T1000 (cell line): ENCODE data around the gene RASSF3.
A peak's percentile ranks its signal among the peaks of the same experiment; 100 is the strongest.
"Not testable (repeated sequence)": the region's sequence is repeated elsewhere in the genome, so short reads cannot be mapped to it uniquely, and the experiment has no call there.

Source experiments
- DNase-seq: peaks from one replicate; lab custom pipeline; 2025; ENCODE audit warnings: mixed read lengths; lab: John Stamatoyannopoulos, UW

RASSF3 gene

DNA sequence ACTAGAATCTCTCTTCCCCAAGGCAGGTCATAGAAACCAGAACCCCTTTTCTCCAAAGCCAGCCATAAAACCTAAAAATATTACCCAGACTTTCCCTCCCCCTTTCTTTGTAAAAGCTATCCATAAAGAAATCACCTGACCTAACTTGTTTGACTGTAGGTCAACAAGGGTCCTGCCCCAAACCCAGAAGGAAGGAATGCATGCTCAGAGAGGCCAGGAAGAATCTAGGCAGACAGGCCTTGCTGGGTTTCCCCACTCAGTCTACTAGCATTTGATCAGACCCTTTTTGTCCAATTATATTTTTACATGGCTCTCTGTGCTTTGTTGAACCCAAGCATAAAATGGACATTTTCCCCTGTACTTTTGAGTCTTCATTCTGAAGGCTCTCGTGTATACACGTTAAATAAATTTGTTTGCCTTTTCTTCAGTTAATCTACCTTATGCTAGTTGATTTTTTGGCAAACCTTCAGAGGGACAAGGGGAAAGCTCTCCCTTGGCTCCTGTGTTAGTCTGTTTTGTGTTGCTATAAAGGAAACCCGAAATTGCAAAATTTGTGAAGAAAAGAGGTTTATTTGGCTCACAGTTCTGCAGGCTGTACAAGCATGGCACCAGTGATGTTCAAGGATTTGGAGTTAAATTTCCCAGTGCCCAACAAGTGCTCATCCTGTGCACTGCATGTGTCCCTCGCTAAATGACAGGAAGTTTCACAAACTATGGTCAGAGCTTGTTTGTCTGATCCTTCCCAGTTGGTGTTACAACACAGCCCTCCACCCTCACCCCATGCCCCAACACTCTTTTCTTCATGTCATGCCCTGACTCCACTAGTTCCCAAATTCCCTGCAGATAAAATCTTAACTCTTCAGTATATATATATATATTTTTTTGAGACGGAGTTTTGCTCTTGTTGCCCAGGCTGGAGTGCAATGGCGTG is 14.2 kb upstream of the RASSF3 start:
- no peak for DNase-seq

DNA sequence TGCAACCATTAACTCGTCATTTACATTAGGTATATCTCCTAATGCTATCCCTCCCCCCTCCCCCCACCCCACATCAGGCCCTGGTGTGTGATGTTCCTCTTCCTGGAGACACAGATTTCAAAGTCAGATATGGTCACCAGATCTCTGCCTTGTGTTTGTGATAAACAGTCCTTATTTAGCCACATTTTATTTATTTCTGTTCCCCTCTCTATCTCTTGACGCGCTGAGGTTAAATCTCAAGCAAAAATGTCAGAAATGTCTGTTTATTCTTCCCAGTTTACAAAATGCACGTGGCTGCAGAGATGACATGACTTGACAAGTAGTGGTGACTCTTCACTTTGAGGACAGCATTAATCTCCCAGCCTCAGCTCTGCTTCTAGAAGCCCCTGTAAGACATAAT is 11.5 kb upstream of the RASSF3 start:
- DNase-seq: no peak

DNA sequence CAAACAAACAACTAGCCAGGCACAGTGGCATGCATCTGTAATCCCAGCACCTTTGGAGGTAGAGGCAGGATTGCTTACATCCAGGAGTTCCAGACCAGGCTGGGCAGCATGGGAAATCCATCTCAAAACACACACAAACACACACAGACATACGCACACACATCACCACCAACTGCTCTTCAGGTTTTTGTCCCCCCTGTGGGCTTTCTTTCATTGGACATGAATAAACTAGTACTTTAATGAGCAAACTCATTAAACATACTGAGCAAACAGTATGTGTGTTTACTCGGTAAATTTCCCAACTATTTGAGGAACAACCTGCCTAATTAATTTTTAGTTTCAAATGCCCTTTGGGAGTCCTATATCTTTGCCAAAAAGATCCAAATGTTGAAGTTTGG is 10.1 kb upstream of the RASSF3 start:
- no peak for DNase-seq

DNA sequence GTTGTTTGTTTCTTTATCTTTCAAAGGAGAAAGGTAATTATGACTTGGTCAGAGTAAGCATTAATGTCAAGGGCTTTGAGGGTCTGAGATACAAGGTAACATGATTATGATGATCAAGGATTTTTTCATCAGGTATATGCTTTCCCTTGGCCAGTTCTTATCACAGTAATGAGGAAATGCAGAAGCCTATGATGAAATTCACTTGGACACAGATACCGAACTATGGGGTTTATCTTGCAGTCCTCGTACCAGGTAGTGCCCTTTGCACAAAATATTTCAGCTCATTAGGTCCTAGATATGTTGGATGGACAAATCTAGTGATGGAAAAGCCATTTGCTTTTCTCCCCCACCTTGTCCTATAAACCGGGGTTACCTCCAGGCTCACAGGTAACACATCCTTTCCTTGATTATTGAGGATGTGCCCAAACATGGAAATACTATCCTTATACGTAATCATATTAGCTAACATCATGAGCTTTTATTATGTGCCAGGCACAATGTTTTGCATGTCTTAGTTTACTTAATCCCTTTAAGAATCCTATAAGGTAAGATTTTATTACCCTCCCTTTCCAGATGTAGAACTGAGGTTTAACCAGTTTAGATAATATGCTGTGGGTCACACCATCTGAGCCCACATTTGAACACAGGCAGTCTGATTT is 7.0 kb upstream of the RASSF3 start:
- DNase-seq: no peak

DNA sequence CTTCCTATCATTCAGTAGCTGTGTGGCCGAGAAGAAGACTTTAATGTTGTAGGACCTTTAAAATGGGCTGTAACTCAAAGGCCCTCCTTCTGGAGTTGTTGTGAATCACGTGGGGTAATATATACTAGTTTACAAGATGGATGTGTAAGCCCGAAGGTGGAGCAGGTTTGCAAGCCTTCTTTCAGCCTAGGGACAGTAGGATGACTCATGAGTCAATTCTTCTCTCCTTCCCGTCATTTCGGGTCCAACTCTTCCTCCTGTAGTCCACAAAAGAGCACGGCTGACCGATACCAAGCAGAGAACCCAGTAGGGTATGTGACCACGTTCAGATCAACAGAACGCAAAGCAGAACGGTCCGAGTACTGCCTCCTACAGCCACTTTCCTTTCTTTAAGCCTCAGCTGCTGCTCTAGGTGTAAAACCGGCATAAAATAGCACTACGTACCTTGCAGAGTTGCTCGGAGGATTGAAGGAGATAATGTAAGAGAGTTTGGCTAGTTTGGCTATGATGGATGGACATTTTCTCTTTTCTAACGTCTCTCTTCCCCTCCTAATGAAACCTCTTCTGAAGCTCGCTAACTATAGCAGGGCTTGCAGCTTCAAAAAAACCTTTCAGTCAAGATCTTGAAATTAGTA is 1.3 kb upstream of the RASSF3 start:
- DNase-seq: peak; percentile 48

DNA sequence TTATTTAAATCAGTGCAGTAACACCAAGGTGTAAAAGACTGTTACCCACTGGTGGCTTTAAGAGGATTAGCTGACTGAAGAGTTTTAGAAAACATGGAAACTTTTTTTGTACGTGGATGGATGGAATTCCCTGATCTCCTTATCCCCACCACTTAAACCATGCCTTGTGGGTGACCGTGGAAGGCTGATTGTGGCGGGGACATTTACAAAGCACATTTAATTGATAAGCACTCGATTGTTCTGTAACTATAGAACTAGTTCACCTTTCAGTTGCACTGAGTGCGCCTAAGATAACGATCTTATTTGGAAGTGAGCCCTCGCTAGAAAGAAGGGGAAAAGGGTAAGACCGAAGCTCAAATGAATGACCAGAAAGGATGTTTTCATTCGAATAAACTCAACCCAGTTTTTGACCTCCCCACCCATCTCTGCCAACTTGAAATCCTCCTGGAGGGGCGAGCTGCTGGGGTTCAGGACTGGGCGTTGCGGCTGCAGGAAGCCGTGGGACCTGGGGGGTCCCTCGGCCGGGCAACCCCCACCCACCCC is 688 bp upstream of the RASSF3 start:
- DNase-seq: no peak

DNA sequence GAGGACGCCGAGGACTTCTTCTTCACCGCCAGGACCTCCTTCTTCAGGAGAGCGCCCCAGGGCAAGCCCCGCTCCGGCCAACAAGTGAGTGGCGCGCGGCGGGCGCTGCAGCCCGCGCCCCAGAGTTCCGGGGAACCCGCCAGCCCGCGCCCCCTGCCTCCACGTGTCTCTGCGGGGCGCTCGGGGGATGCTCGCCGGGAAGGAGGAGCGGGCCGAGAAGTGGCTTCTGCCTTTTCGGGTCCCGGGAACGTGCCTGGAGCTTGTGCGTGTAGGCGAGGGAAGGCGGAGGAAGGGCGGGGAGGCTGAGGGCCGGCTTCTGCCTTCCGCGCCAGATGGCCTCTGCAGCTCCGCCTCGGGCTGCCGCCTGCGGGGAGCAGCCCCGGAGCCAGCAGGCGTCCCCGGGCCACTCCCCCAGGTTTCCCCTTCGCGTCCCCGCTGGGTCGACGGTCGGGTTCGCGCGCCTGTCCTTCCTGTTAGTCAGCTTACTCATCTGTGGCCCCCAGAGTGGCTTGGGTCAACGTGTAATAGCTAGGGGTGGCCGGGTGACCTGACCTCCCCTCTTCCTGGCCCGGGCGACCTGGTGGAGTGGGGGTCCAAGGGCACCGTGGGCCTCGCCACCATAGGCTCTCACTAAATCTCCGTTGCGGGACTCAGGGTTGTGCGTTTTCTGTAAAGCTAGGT is 505 bp downstream of the RASSF3 start:
- no peak for DNase-seq

DNA sequence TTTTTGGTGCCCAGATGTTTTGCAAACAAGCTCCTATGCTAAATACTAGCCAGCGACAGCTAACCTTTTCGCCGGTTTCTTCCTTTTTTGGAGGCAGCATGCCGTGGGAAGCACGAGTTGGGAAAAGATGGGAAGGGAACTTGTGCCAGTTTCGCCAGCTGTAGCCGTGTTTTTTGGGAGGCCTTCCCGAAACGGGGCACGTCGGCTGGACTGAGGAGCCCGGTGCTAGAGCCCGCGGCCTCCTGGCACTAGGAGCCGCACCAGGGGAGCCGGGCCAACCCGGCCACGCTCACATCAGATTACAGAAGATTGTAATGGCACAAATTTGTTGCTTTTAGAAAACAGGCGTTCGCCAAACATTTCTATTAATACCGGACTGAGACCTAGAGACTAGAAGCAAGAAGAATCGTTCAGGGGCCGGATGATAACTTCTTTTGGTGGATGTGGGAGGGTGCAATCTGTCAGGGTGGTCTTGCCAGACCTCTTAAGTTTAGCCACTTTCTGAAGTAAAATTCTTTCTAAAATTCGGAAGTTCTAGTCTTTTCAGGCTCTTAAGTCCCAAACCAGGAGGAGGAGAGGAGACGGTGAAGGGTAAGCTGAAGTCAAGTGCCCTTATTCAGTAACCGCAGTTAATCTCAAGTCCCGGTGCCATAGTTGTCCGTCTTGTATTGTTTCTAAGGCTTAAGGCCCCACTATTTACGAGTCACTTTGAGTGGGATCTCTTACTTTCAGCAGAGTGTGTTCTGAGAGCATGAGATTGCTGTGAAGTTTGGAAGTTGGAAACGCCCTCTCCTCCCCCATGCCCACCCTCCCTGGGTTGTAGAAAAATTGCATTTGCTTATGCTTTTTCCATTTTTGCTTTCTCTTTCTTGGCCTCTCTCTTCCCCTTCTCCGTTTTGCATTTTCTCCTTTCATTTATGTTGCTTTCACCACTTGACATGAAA is 1.3 kb downstream of the RASSF3 start:
- DNase-seq: no peak

DNA sequence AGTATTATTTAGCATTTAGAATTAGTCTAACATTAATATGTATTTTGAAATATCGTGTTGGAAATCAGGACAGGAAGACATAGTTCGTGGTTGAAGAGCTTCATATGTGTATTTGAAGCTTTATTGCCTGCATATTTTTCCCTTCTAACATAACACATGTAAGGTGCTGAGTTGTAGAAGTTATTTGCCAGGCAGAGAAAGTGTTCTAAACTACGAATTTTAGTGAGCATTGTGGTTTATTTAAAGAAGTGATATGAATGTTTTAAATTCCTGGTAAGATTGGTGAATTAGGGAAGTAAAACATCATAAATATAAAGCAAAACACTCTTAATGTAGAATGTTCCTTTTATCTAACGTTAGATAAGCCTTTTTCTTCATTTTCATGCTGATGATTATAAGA is 2.5 kb downstream of the RASSF3 start:
- no peak for DNase-seq

DNA sequence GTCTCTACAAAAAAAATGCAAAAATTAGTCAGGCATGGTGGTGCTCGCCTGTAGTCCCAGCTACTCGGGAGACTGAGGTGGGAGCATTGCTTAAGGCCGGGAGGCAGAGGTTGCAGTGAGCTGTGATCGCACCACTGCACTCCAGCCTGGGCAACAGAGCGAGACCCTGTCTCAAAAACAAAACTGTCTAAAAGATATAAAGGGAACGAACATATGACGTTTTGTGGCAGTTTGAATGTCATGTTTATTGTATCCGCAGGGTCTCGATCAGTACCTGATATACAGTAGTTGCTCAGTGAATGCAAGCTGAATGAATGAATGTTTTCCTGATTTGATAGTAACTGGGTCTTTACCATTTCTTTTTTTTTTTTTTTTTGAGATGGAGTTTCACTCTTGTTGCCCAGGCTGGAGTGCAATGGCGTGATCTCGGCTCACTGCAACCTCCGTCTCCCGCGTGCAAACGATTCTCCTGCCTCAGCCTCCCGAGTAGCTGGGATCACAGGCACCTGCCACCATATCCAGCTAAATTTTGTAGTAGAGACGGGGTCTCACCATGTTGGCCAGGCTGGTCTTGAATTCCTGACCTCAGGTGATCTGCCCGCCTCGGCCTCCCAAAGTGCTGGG is 3.6 kb downstream of the RASSF3 start:
- DNase-seq: not testable (repeated sequence)

DNA sequence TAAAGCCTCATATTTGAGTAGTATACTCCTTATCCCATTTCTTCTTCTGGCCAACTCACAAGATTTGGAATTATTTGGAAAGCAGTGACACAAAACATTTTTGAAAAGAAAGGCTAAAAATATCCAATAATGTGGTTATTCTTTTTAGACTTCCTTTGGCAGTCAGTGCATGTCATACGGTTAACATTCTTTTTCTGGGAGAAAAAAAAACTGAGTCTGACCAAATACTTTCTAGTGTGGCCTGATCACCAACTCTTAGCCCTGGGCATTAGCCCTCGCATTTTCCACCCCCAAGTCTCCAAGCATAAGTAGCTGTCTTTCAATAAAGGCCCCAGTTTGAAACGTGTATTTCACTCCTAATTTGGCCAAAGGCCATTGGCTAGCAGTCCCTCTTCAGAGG is 5.9 kb downstream of the RASSF3 start:
- no peak for DNase-seq

DNA sequence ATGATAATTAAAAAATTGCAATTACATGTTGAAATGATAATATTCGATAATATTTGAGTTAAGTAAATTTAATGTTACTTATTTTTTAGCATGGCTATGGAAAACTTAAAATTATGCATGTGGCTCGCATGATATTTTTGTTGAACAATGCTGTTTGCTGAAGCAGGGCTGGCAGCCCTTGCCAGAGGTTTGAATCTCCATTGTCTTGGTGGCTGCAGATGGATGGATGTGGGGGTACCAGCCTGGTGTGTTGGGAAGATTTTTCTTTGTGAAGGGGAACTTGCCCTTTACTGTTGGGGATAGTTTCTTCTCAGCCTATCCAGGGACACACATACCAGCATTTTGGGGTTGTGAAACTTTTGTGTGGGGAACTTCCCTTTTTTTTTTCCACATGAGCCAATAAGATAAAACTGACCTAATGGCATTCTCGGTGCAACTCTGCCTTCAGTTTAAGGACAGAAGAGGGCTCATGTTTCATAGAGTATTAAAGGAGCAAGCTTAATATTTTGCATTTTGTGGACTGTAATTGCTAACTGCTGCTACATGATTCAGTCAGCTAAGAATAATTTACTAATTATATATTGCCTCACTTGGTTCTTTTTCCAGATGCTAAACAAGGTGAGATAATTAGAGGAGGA is 8.8 kb downstream of the RASSF3 start:
- DNase-seq: no peak

DNA sequence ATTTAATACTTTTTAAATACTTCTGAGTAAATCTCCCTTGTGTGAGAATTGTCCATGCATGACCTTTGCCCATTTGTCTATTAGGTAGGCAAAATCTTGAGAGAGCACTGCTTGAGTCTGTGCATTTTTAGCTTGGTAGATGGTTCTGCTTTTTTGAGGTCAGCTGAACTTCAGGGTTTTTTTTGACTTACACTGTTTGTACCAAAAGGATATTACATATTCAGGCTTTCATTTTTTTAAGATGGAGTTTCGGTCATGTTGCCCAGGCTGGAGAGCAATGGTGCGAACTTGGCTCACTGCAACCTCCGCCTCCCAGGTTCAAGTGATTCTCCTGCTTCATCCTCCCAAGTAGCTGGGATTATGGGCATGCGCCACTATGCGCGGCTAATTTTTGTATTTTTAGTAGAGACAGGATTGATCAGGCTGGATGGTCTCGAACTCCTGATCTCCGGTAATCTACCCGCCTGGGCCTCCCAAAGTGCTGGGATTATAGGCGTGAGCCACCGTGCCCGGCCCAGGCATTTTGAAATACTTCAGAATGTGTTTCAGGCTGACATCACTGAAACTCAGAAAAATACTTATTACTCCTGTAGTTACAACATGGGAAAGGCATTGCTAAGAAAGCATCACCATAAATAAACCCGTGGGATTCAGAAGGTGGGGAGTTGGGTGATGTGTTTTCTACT is 11.1 kb downstream of the RASSF3 start:
- no peak for DNase-seq

DNA sequence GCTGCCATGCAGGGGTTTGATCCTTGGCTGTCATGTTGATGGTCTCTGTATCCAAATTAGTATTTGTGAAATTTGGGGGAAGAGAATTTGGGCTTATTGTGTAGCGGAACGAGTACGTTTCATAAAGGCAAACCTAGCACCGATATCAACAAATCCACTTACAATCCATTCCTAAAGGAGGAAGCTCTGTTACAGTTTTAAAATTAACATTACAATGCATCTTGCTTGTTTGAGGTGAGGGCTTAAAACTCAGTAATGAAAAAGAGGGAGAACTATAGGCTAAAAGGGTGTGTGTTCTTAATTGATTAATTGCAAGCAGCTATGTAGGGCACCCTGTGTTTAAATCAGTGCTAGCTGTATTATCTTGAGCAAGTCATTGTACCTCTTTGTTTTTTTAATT is 13.7 kb downstream of the RASSF3 start:
- no peak for DNase-seq

DNA sequence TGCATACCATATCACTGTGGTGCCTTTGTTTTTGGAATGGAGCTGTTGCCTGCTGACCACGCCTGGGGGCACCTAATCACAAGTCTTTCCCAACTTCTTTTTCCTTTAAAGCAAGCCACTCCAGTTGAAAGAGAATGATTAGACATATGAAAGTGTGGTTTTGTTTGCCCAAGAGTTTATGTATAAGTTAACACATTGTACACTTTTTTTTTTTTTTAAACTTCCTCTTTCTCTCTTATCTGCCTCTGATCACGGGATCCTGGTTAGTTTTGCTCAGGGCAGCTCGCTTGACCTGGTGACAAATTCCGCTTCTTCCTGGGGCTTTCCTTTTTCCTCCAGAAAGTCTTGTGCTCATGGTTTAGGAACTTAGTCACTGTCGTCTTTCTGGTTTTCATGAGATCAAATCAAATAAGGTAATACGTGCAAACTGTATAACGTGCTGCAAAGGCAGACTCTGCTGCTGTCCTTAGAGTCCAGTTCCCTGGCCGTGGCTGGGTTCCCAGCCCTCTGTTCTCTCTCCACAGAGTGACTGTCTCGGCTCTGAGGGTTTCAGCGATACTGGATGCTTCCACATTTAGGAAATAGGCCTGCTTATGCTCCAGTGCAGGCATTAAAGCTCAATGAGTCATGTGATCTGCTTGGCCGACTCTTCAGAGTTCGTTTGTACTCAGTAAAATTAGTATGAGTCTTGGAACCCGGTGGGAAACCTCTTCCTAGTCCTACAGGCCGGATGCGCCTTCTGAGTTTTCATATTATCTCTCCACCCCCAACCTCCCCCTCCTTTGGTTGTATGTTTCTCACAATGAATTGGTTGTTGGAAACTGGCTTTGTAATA is 15.2 kb downstream of the RASSF3 start:
- peak; percentile 64 for DNase-seq

DNA sequence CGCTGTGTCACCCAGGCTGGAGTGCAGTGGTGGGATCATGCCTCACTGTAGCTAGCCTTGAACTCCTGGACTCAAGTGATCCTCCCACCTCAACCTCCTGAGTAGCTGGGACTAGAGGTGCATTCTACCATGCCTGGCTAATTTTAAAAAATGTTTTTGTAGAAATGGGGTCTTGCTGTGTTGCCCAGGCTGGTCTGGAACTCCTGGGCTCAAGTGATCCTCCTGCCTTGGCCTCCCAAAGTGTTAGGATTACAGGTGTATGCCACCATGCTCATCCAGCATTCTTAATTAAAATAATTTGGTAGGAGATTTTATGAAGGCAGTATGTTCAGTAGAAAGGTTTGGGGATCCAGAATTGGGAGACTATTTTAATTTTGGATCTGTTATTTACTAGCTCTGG is 16.3 kb downstream of the RASSF3 start:
- not testable (repeated sequence) for DNase-seq

DNA sequence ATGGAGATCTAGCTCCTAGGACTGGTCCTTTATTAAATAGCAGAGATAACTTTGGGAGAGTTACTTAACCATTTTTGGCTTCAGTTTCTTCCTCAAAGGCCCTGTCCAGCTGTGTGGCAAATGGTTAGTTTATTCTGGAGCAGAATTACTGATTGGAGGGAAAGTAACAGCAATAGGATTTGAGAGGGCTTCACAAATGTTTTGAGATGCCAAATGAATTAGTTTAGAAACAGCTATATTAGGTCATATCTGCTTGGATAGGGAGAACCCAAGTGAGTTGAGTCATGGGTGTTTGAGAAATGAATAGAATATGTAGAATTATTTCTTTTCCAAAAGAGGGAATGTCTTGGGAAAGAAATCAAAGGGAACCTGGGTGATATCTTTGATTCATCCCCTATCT is 17.5 kb downstream of the RASSF3 start:
- no peak for DNase-seq

DNA sequence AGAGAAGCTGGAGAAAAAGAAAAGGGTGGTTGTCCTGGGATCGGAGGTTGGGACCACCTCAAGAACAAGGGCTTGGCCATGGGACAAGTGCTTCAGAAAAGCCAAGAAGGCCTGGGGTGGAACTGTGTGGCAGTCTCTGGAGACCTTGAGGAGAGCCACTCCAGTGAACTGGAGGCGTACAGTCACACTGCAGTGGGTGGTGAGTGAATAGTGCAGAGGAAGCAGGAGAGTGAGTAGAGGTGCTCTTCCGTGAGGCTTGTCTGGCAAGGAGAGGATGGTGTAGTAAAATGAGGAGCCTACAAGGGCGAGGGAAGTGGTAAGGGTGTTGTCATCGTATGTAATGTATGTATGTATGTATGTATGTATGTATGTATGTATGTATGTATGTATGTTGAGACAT is 20.9 kb downstream of the RASSF3 start:
- no peak for DNase-seq
